GM12892 (cell line): Measurements from ENCODE around the gene ARHGAP15.

ENCODE experiments used
- POLR2A ChIP-seq: IDR thresholded peaks from 2 replicates; pipeline ENCODE4 v1.6.1; 2011; ENCODE audit warnings: low read depth, low read length, control low read depth
- POLR2AphosphoS5 ChIP-seq: IDR thresholded peaks from 2 replicates; pipeline ENCODE4 v1.6.1; 2011; ENCODE audit warnings: low read depth, low read length, control low read depth
- TAF1 ChIP-seq: IDR thresholded peaks from 2 replicates; pipeline ENCODE4 v1.6.1; 2011; ENCODE audit warnings: low read depth, mild to moderate bottlenecking, control low read depth, low read length, borderline replicate concordance

- no peak for TF ChIP-seq POLR2A
- no peak for TF ChIP-seq TAF1
- TF ChIP-seq POLR2AphosphoS5, result no peak
Observed at GRCh38 chr2:143081616-143082015, 47.6 kb upstream of the ARHGAP15 start.
